Keratinocyte (primary cell): ENCODE data around the gene PNPLA2. TPM values are rescaled to one million over a fixed set of nuclear protein-coding genes. Genes with fewer than 3 reads are reported as not detected.

Experiments used
- DNase-seq: peaks from one replicate; pipeline ENCODE4 v3.0.0-alpha.2; 2011; ENCODE audit warnings: low read depth, missing footprints, low spot score
- FAIRE-seq: peaks from 2 replicates; lab custom pipeline; 2011; peaks lifted over from hg19 to GRCh38; lab: Jason Lieb, UNC
- H2AFZ ChIP-seq: 2 replicates; pipeline ENCODE4 v1.6.0; 2012; ENCODE audit warnings: low read length, control low read depth, inconsistent platforms; ENCODE audit not compliant: control insufficient read depth
- H3K27ac ChIP-seq: 2 replicates; pipeline ENCODE4 v1.5.1; 2011; ENCODE audit warnings: low read length; ENCODE audit not compliant: control insufficient read depth, insufficient read depth
- H3K27me3 ChIP-seq: 3 replicates; pipeline ENCODE4 v1.6.0; 2011; ENCODE audit warnings: low read length; ENCODE audit not compliant: control insufficient read depth, insufficient read depth; ENCODE audit errors: extremely low read depth
- H3K36me3 ChIP-seq, 2 experiments: 2 replicates in 1 of 2; 3 replicates in 1 of 2; pipeline ENCODE4 v1.5.1; 2011; ENCODE audit warnings: low read length in 2 of 2, mild to moderate bottlenecking in 1 of 2; ENCODE audit not compliant: control insufficient read depth in 2 of 2, insufficient read depth in 2 of 2; ENCODE audit errors: extremely low read depth in 1 of 2
- H3K4me1 ChIP-seq: 3 replicates; pipeline ENCODE4 v1.5.1; 2011; ENCODE audit warnings: low read length; ENCODE audit not compliant: control insufficient read depth, insufficient read depth; ENCODE audit errors: extremely low read depth
- H3K4me2 ChIP-seq: 3 replicates; pipeline ENCODE4 v1.6.0; 2011; ENCODE audit warnings: low read depth, low read length; ENCODE audit not compliant: control insufficient read depth, insufficient read depth; ENCODE audit errors: extremely low read depth
- H3K4me3 ChIP-seq, 3 experiments: fragments of 200-600 bp in 1 of 3; sonication (generic) in 1 of 3; 2 replicates in 2 of 3; 3 replicates in 1 of 3; pipeline ENCODE4 v1.5.1; 2011 to 2016; ENCODE audit warnings: low read length in 3 of 3, mild to moderate bottlenecking in 3 of 3, control low read depth in 2 of 3, inconsistent platforms in 1 of 3, low read depth in 1 of 3, mixed read lengths in 1 of 3, mixed run types in 1 of 3, moderate library complexity in 1 of 3; ENCODE audit not compliant: control insufficient read depth in 2 of 3, insufficient read depth in 2 of 3; ENCODE audit errors: extremely low read depth in 1 of 3
- H3K79me2 ChIP-seq: 2 replicates; pipeline ENCODE4 v1.6.0; 2012; ENCODE audit warnings: low read length; ENCODE audit not compliant: control insufficient read depth, insufficient read depth
- H3K9ac ChIP-seq: 3 replicates; pipeline ENCODE4 v1.6.0; 2011; ENCODE audit warnings: low read length; ENCODE audit not compliant: control insufficient read depth, insufficient read depth; ENCODE audit errors: extremely low read depth
- H3K9me1 ChIP-seq: 3 replicates; pipeline ENCODE4 v1.6.0; 2011; ENCODE audit warnings: low read length; ENCODE audit not compliant: control insufficient read depth, insufficient read depth; ENCODE audit errors: extremely low read depth
- H3K9me3 ChIP-seq: 2 replicates; pipeline ENCODE4 v1.5.1; 2012; ENCODE audit warnings: low read depth, low read length; ENCODE audit not compliant: control insufficient read depth
- H4K20me1 ChIP-seq: 3 replicates; pipeline ENCODE4 v1.6.0; 2011; ENCODE audit warnings: low read length; ENCODE audit not compliant: control insufficient read depth, insufficient read depth; ENCODE audit errors: extremely low read depth
- EZH2 ChIP-seq: IDR thresholded peaks from one replicate; pipeline ENCODE4 v1.6.1; 2012; ENCODE audit warnings: inconsistent platforms, mild to moderate bottlenecking, low read length, moderate library complexity
- dilution Hi-C: fragments of 300-500 bp; cut with MboI; formaldehyde crosslinking; loops from one replicate; pipeline ENCODE4 v1.7.0; 2020; ENCODE audit warnings: low sequenced_read_pairs; ENCODE audit not compliant: extremely low pct_ligation_motif_present
- polyA plus RNA-seq, 5 experiments: library from polyadenylated mRNA; depleted of rRNA in 3 of 5; stranded (reverse) in 3 of 5; stranded (forward) in 1 of 5; unstranded in 1 of 5; fragments of >200 nt; gene quantifications; 1 replicate in 1 of 5; 2 replicates in 3 of 5; 3 replicates in 1 of 5; pipeline versions ENCODE4 v1.2.1 to v1.2.3, GENCODE V29; 2011 to 2012; ENCODE audit warnings: missing spikeins in 2 of 5, low read depth in 1 of 5, low replicate concordance in 1 of 5
- TF ChIP-seq, protein P1 (sequence below), 3 experiments: IDR thresholded peaks in 1 of 3; conservative IDR thresholded peaks in 1 of 3; optimal IDR thresholded peaks in 1 of 3; 2 replicates in 2 of 3; 3 replicates in 1 of 3; pipeline versions ENCODE3 to v1.5.1; 2011; ENCODE audit warnings: low read length in 3 of 3, mild to moderate bottlenecking in 3 of 3, moderate library complexity in 2 of 3, control low read depth in 1 of 3, inconsistent platforms in 1 of 3; ENCODE audit not compliant: insufficient read depth in 2 of 3; ENCODE audit errors: extremely low read depth in 1 of 3

PNPLA2 gene
- polyA plus RNA-seq, 1 donor (not counting 4 experiments of a cell fraction or from before 2014, with no cell fraction given) = 5.3 TPM

DNA sequence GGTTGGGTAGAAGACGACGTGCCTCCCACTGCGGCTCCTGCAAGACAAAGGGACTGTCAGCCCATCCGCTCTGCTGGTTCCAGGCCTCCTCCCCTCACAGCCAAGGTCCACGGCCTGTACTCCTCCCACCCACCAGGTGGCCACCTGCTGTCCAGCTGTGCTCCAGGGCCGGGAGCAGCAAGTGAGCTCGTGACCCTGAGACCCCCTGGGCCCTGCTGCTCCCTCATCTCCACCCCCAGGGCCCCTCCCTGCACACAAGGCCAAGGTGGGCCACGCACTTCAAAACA is 51.4 kb downstream of the PNPLA2 start:
- H3K27me3 ChIP-seq = peaks cover 2% of the 10 kb centered on the region
- H3K4me3 ChIP-seq = no peak overlapping the region
- no peak overlapping the region for H3K9ac ChIP-seq
- H4K20me1 ChIP-seq = peaks cover 2% of the 10 kb centered on the region
- no peaks in the 10 kb centered on the region for H3K9me3 ChIP-seq
- no peaks in the 10 kb centered on the region for H3K9me1 ChIP-seq
- TF ChIP-seq EZH2 = no peak
- TF ChIP-seq, protein P1, sequence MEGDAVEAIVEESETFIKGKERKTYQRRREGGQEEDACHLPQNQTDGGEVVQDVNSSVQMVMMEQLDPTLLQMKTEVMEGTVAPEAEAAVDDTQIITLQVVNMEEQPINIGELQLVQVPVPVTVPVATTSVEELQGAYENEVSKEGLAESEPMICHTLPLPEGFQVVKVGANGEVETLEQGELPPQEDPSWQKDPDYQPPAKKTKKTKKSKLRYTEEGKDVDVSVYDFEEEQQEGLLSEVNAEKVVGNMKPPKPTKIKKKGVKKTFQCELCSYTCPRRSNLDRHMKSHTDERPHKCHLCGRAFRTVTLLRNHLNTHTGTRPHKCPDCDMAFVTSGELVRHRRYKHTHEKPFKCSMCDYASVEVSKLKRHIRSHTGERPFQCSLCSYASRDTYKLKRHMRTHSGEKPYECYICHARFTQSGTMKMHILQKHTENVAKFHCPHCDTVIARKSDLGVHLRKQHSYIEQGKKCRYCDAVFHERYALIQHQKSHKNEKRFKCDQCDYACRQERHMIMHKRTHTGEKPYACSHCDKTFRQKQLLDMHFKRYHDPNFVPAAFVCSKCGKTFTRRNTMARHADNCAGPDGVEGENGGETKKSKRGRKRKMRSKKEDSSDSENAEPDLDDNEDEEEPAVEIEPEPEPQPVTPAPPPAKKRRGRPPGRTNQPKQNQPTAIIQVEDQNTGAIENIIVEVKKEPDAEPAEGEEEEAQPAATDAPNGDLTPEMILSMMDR (optimal IDR thresholded peaks at IDR 0.05 in 1 of 3, IDR thresholded peaks at IDR 0.05 in 1 of 3, conservative IDR thresholded peaks at IDR 0.05 in 1 of 3; ENCODE audit: extremely low read depth in 1 of 3, insufficient read depth in 2 of 3, low read length in 3 of 3) = peak in 2 of 3 experiments; percentile 13 to 38
- FAIRE-seq (no peak), DNase-seq (no peak)
- no peak overlapping the region for H2AFZ ChIP-seq
- H3K79me2 ChIP-seq = no peaks in the 10 kb centered on the region
- no peak overlapping the region for H3K4me2 ChIP-seq
- no peaks in the 10 kb centered on the region for H3K4me1 ChIP-seq
- dilution Hi-C loops = no loop called here
- no peak overlapping the region for H3K27ac ChIP-seq
- peaks cover 0 to 9% of the 10 kb centered on the region in 2 experiments for H3K36me3 ChIP-seq

DNA sequence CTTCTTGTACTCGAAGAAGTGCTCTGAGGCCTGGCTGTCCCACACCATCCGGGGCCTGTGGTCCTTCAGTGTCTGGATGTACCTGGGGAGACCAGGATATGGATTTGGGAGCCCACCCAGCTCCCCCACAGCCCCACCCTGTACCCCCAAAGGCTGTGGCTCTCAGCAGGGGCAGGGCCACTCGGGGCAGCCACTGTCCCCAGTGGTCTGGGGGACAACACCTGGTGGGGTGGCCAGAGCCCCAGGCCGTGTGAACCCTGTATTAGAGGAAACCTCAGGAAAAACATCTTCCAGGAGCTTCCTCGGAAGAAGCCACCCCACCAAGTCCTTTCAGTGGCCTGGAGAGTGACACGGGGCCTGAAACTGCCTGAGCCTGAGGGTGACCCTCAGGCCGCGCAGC is 51.7 kb downstream of the PNPLA2 start:
- Histone ChIP-seq H3K79me2 (no peaks in the 10 kb centered on the region), H4K20me1 (peaks cover 2% of the 10 kb centered on the region), H2AFZ (no peak overlapping the region), H3K9me1 (no peaks in the 10 kb centered on the region), H3K9me3 (no peaks in the 10 kb centered on the region), H3K4me1 (no peaks in the 10 kb centered on the region), H3K4me2 (no peak overlapping the region), H3K27me3 (peaks cover 2% of the 10 kb centered on the region), H3K9ac (no peak overlapping the region), H3K36me3 (peaks cover 0 to 9% of the 10 kb centered on the region in 2 experiments), H3K27ac (no peak overlapping the region), H3K4me3 (no peak overlapping the region)
- no peak for TF ChIP-seq EZH2
- TF ChIP-seq, protein P1 (optimal IDR thresholded peaks at IDR 0.05 in 1 of 3, IDR thresholded peaks at IDR 0.05 in 1 of 3, conservative IDR thresholded peaks at IDR 0.05 in 1 of 3; ENCODE audit: extremely low read depth in 1 of 3, insufficient read depth in 2 of 3, low read length in 3 of 3) = no peak
- dilution Hi-C loops = no loop called here
- FAIRE-seq = no peak
- no peak for DNase-seq
